ENCODE measurements around the gene CBARP. TPM values are rescaled to one million over a fixed set of nuclear protein-coding genes. Genes with fewer than 3 reads are reported as not detected.

The CBARP gene
- total RNA-seq, 1 donor from 2014 or later: 2.9 TPM

GRCh38 chr19:1229056-1229923 lies 8.5 kb downstream of the CBARP start:
- no peak for TF ChIP-seq CTCF (IDR thresholded peaks at IDR 0.05; ENCODE audit: insufficient read depth, low read length, severe bottlenecking)
- H3K27me3 ChIP-seq (ENCODE audit: control insufficient read depth, insufficient read depth, low read length): no peaks in the 10 kb centered on the region
- peaks cover 3% of the 10 kb centered on the region for H3K36me3 ChIP-seq (ENCODE audit: control insufficient read depth, insufficient read depth, low read length)
- DNase-seq (ENCODE audit: low read depth): no peak
- no peak overlapping the region for H3K4me3 ChIP-seq (ENCODE audit: low read depth, low read length)
- no peak for FAIRE-seq

GRCh38 chr19:1228161-1228957 lies 9.4 kb downstream of the CBARP start:
- no peak for TF ChIP-seq CTCF (IDR thresholded peaks at IDR 0.05; ENCODE audit: insufficient read depth, low read length, severe bottlenecking)
- DNase-seq (ENCODE audit: low read depth): no peak
- no peak for FAIRE-seq
- Histone ChIP-seq H3K27me3 (ENCODE audit: control insufficient read depth, insufficient read depth, low read length) (no peaks in the 10 kb centered on the region), H3K4me3 (ENCODE audit: low read depth, low read length) (no peak overlapping the region), H3K36me3 (ENCODE audit: control insufficient read depth, insufficient read depth, low read length) (peaks cover 6% of the 10 kb centered on the region)

DNA sequence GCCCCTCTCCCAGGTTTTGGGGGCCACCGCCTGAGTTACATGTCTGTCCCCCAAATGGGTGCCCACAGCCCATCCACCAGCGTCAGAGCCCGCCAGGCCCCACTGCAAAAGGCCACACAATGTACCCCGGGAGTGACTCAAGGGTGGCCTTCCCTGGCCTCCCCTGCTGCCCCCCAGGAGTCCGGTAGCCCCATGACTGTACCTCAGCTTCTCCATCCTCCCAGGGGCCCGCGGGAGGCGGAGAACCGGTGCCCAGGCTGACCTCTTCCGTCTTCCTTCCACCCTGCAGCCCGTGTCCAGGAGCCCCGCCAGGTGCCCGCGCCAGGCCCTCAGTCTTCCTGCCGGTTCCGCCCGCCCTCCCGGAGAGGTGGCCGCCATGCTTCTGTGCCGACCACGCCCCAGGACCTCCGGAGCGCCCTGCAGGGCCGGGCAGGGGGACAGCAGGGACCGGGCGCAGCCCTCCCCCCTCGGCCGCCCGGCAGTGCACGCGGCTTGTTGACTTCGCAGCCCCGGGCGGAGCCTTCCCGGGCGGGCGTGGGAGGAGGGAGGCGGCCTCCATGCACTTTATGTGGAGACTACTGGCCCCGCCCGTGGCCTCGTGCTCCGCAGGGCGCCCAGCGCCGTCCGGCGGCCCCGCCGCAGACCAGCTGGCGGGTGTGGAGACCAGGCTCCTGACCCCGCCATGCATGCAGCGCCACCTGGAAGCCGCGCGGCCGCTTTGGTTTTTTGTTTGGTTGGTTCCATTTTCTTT lies 10.3 kb downstream of the CBARP start:
- Histone ChIP-seq H3K36me3 (ENCODE audit: control insufficient read depth, insufficient read depth, low read length) (peaks cover 11% of the 10 kb centered on the region), H3K27me3 (ENCODE audit: control insufficient read depth, insufficient read depth, low read length) (no peaks in the 10 kb centered on the region), H3K4me3 (ENCODE audit: low read depth, low read length) (no peak overlapping the region)
- no peak for TF ChIP-seq CTCF (IDR thresholded peaks at IDR 0.05; ENCODE audit: insufficient read depth, low read length, severe bottlenecking)
- DNase-seq (ENCODE audit: low read depth) (no peak), FAIRE-seq (no peak)

DNA sequence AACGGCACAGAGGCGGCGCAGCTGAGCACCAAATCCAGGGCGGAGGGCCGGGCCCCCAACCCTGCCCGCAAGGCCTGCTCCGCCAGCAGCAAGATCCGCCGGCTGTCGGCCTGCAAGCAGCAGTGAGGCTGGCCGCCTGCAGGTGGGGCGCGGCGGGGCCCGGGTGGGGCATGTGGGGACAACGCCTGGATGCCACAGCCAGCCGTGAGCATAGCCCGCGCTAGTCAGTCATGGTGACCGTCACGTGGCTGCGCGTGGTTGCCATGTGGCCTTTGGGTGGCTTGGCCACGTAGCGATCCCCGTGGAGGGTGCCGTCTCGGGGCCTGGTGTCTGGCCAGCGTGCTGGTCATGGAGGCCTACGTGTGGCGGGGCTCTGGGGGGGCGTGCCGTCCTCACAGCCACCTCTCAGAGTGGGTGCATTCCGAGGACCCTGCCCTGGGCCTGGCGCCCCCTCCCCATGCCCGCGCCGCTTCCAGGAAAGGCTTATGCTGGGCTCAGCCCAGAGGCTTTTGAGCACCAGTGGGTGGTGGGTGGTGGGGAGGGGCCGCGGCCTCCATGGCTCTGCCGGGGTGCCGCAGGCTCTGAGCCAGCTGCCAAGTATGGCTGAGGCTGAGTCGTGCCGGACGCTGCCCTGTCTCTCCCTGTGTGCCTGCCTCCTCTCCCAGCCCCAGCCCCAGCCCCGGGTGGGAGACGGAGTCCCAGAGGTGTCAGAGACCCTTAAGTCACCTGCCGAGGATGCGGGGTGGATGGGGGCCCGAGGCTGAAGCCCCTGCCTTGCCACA lies 11.1 kb downstream of the CBARP start:
- no peak for FAIRE-seq
- no peaks in the 10 kb centered on the region for H3K27me3 ChIP-seq (ENCODE audit: control insufficient read depth, insufficient read depth, low read length)
- TF ChIP-seq CTCF (IDR thresholded peaks at IDR 0.05; ENCODE audit: insufficient read depth, low read length, severe bottlenecking): no peak
- H3K4me3 ChIP-seq (ENCODE audit: low read depth, low read length): no peak overlapping the region
- peaks cover 13% of the 10 kb centered on the region for H3K36me3 ChIP-seq (ENCODE audit: control insufficient read depth, insufficient read depth, low read length)
- DNase-seq (ENCODE audit: low read depth): no peak

DNA sequence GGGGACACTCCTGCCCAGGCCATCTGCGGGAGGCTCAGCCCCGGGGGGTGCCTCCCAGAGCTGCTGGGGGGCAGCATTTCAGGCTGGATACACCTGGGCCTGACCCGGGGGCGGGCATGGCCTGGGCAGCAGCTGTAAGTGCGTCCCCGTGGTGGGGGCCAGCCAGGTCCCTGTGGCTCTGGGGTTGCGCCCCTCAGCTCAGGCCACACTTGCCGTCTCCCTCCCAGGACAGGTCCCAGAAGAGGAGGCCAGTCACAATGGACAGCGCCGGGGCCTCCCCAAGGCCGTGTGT lies 11.6 kb downstream of the CBARP start:
- Histone ChIP-seq H3K27me3 (ENCODE audit: control insufficient read depth, insufficient read depth, low read length) (no peaks in the 10 kb centered on the region), H3K36me3 (ENCODE audit: control insufficient read depth, insufficient read depth, low read length) (peaks cover 17% of the 10 kb centered on the region), H3K4me3 (ENCODE audit: low read depth, low read length) (no peak overlapping the region)
- no peak for DNase-seq (ENCODE audit: low read depth)
- FAIRE-seq: no peak
- no peak for TF ChIP-seq CTCF (IDR thresholded peaks at IDR 0.05; ENCODE audit: insufficient read depth, low read length, severe bottlenecking)
